ENCODE data around the gene EHD2.
"Not testable (repeated sequence)": the region's sequence is repeated elsewhere in the genome, so short reads cannot be mapped to it uniquely, and the experiment has no call there.

EHD2 gene

GRCh38 chr19:47716270-47716937 lies 3.2 kb downstream of the EHD2 start:
- no peak for DNase-seq

- not testable (repeated sequence) for DNase-seq
Observed at GRCh38 chr19:47718415-47719046, 5.3 kb downstream of the EHD2 start.

- peak; percentile 71 for DNase-seq
Observed at GRCh38 chr19:47719047-47719859, 6.0 kb downstream of the EHD2 start.

- DNase-seq, result no peak
Observed at GRCh38 chr19:47720669-47721422, 7.6 kb downstream of the EHD2 start.

- peak; percentile 40 for DNase-seq
Observed at GRCh38 chr19:47723581-47723940, 10.3 kb downstream of the EHD2 start.

- peak; percentile 17 for DNase-seq
Observed at GRCh38 chr19:47725759-47726401, 12.7 kb downstream of the EHD2 start.

GRCh38 chr19:47726467-47726866 lies 13.2 kb downstream of the EHD2 start:
- no peak for DNase-seq

- not testable (repeated sequence) for DNase-seq
Observed at GRCh38 chr19:47728295-47728694, 15.1 kb downstream of the EHD2 start.

GRCh38 chr19:47729468-47729798 lies 16.2 kb downstream of the EHD2 start:
- DNase-seq, result peak; percentile 15

- DNase-seq, result peak; percentile 70
Observed at GRCh38 chr19:47729799-47730520, 16.7 kb downstream of the EHD2 start.

GRCh38 chr19:47730521-47730889 lies 17.3 kb downstream of the EHD2 start:
- DNase-seq, result no peak

- DNase-seq, result no peak
Observed at GRCh38 chr19:47730910-47731309, 17.7 kb downstream of the EHD2 start.

- no peak for DNase-seq
Observed at GRCh38 chr19:47735131-47735530, 21.9 kb downstream of the EHD2 start.

GRCh38 chr19:47740866-47741519 lies 27.8 kb downstream of the EHD2 start:
- no peak for DNase-seq

- no peak for DNase-seq
Observed at GRCh38 chr19:47741544-47742140, 28.4 kb downstream of the EHD2 start.

- DNase-seq, result peak; percentile 42
Observed at GRCh38 chr19:47742634-47743033, 29.4 kb downstream of the EHD2 start.

GRCh38 chr19:47745010-47745901 lies 32.0 kb downstream of the EHD2 start, which contains the start of gene NOP53:
Gene NOP53 (plus strand): TSS chr19:47745546. CDS start chr19:47745560, 14 bp downstream.
- peak; percentile 98 for DNase-seq

- DNase-seq, result not testable (repeated sequence)
Observed at GRCh38 chr19:47746129-47746528, 32.9 kb downstream of the EHD2 start.

GRCh38 chr19:47749326-47749725 lies 36.1 kb downstream of the EHD2 start:
- DNase-seq, result no peak

GRCh38 chr19:47750752-47751151 lies 37.5 kb downstream of the EHD2 start:
- no peak for DNase-seq
